Osteoblast (primary cell): Measurements from ENCODE around the gene CFAP45. TPM values are rescaled to one million over a fixed set of nuclear protein-coding genes. Genes with fewer than 3 reads are reported as not detected.
A peak's percentile ranks its signal among the peaks of the same experiment; 100 is the strongest.

ENCODE experiments used
- DNase-seq: peaks from one replicate; pipeline ENCODE4 v3.0.0; 2011; ENCODE audit warnings: low spot score, mixed read lengths; ENCODE audit not compliant: insufficient read length; ENCODE audit errors: missing footprints
- H2AFZ ChIP-seq: 2 replicates; pipeline ENCODE4 v1.6.0; 2011; ENCODE audit warnings: mild to moderate bottlenecking, low read length
- H3K27ac ChIP-seq: 2 replicates; pipeline ENCODE4 v1.5.1; 2011; ENCODE audit warnings: mild to moderate bottlenecking, low read depth, low read length, moderate library complexity
- H3K27me3 ChIP-seq: 2 replicates; pipeline ENCODE4 v1.6.0; 2012; ENCODE audit warnings: mild to moderate bottlenecking, control low read depth, inconsistent platforms, low read length, moderate library complexity; ENCODE audit not compliant: insufficient read depth
- H3K36me3 ChIP-seq: 2 replicates; pipeline ENCODE4 v1.5.1; 2011; ENCODE audit warnings: mild to moderate bottlenecking, low read length, control low read depth, moderate library complexity; ENCODE audit not compliant: insufficient read depth
- H3K4me1 ChIP-seq: 2 replicates; pipeline ENCODE4 v1.5.1; 2011; ENCODE audit warnings: mild to moderate bottlenecking, low read length, control low read depth, moderate library complexity; ENCODE audit not compliant: insufficient read depth
- H3K4me2 ChIP-seq: 2 replicates; pipeline ENCODE4 v1.6.0; 2011; ENCODE audit warnings: mild to moderate bottlenecking, low read length; ENCODE audit not compliant: insufficient read depth
- H3K4me3 ChIP-seq: fragments of 200-600 bp; sonication (generic); 3 replicates; pipeline ENCODE4 v1.5.1; 2012; ENCODE audit warnings: mild to moderate bottlenecking, low read length, inconsistent platforms; ENCODE audit not compliant: insufficient read depth
- H3K79me2 ChIP-seq: 2 replicates; pipeline ENCODE4 v1.6.0; 2012; ENCODE audit warnings: mild to moderate bottlenecking, low read length, control low read depth, inconsistent platforms; ENCODE audit not compliant: insufficient read depth
- H3K9me3 ChIP-seq: 2 replicates; pipeline ENCODE4 v1.5.1; 2011; ENCODE audit warnings: low read depth, low read length, control low read depth
- H4K20me1 ChIP-seq: 2 replicates; pipeline ENCODE4 v1.6.0; 2012; ENCODE audit warnings: mild to moderate bottlenecking, low read length, control low read depth; ENCODE audit not compliant: insufficient read depth
- total RNA-seq: library from RNA; depleted of rRNA; stranded (reverse); fragments of >200 nt; gene quantifications from 2 replicates; pipeline ENCODE4 v1.2.3, GENCODE V29; 2012
- TF ChIP-seq, protein P1 (sequence below): IDR thresholded peaks from 2 replicates; pipeline ENCODE4 v1.5.1; 2011; ENCODE audit warnings: mild to moderate bottlenecking, low read depth, low read length, moderate library complexity; ENCODE audit errors: extremely low read depth

CFAP45 gene
- total RNA-seq, 1 donor: 0.36 TPM

- no peak for DNase-seq
- no peaks in the 10 kb centered on the region for H3K79me2 ChIP-seq
- no peaks in the 10 kb centered on the region for H3K36me3 ChIP-seq
- no peaks in the 10 kb centered on the region for H3K4me1 ChIP-seq
- H3K4me2 ChIP-seq: no peak overlapping the region
- H2AFZ ChIP-seq: no peak overlapping the region
- H4K20me1 ChIP-seq: no peaks in the 10 kb centered on the region
- no peaks in the 10 kb centered on the region for H3K27me3 ChIP-seq
- TF ChIP-seq, protein P1, sequence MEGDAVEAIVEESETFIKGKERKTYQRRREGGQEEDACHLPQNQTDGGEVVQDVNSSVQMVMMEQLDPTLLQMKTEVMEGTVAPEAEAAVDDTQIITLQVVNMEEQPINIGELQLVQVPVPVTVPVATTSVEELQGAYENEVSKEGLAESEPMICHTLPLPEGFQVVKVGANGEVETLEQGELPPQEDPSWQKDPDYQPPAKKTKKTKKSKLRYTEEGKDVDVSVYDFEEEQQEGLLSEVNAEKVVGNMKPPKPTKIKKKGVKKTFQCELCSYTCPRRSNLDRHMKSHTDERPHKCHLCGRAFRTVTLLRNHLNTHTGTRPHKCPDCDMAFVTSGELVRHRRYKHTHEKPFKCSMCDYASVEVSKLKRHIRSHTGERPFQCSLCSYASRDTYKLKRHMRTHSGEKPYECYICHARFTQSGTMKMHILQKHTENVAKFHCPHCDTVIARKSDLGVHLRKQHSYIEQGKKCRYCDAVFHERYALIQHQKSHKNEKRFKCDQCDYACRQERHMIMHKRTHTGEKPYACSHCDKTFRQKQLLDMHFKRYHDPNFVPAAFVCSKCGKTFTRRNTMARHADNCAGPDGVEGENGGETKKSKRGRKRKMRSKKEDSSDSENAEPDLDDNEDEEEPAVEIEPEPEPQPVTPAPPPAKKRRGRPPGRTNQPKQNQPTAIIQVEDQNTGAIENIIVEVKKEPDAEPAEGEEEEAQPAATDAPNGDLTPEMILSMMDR: no peak
- H3K27ac ChIP-seq: no peak overlapping the region
- H3K4me3 ChIP-seq: no peak overlapping the region
- no peaks in the 10 kb centered on the region for H3K9me3 ChIP-seq
Observed at GRCh38 chr1:159861218-159861617, 38.7 kb downstream of the CFAP45 start.

DNA sequence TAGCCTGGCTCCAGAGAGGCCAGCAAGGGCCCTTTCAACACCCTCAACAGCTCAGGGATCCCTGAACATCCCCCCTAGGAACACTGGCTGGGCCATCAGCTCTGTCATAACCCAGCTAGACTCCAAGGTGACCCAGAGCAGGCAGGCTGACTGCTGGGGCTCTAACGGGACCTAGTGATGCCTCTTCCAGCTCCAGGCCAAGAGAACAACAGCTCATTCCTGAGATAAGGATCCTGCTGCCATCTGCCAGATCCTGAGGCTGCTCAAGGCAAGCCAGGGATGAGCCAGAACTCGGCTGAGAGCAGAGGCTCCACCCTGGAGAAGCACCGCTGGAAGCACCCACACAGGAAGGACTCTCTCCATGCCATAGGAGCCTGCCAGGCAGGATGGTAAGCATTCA is 39.5 kb downstream of the CFAP45 start:
- H3K4me1 ChIP-seq: peaks cover under 1% of the 10 kb centered on the region
- no peak overlapping the region for H2AFZ ChIP-seq
- H3K4me3 ChIP-seq: no peak overlapping the region
- H3K36me3 ChIP-seq: no peaks in the 10 kb centered on the region
- no peak overlapping the region for H3K27ac ChIP-seq
- no peaks in the 10 kb centered on the region for H3K79me2 ChIP-seq
- DNase-seq: peak; percentile 92
- no peaks in the 10 kb centered on the region for H3K9me3 ChIP-seq
- TF ChIP-seq, protein P1: no peak
- no peaks in the 10 kb centered on the region for H4K20me1 ChIP-seq
- no peaks in the 10 kb centered on the region for H3K27me3 ChIP-seq
- H3K4me2 ChIP-seq: no peak overlapping the region

DNA sequence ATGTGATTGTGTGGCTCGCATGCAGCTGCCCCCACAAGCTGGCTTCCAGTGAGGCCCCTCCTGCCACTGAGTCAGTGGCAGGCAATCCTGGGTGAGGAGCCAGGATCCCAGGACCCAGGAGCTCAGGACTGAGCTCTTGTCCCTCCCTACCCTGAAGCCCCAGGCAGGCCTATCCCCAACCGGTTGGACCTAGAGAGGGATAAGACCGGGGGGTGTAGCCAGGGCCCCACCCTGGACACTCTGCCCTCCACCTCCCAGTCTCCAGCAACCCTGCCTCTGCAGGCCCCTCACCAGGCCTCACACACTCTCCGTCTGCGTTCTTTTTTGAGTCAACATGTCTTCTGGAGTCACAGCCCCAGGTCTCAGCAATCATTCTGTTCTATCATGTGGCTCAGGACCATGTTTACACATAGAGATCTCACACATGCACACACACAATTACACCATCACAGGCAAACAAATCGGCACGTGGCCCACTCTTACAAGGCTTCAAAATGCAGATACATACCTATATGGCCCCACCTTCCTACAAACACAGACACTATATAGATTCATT is 40.1 kb downstream of the CFAP45 start:
- no peaks in the 10 kb centered on the region for H3K79me2 ChIP-seq
- no peak overlapping the region for H2AFZ ChIP-seq
- no peaks in the 10 kb centered on the region for H3K9me3 ChIP-seq
- TF ChIP-seq, protein P1: no peak
- no peak overlapping the region for H3K4me2 ChIP-seq
- H3K27me3 ChIP-seq: no peaks in the 10 kb centered on the region
- H3K4me3 ChIP-seq: no peak overlapping the region
- peaks cover 6% of the 10 kb centered on the region for H3K4me1 ChIP-seq
- no peaks in the 10 kb centered on the region for H3K36me3 ChIP-seq
- no peak for DNase-seq
- no peaks in the 10 kb centered on the region for H4K20me1 ChIP-seq
- H3K27ac ChIP-seq: no peak overlapping the region

DNA sequence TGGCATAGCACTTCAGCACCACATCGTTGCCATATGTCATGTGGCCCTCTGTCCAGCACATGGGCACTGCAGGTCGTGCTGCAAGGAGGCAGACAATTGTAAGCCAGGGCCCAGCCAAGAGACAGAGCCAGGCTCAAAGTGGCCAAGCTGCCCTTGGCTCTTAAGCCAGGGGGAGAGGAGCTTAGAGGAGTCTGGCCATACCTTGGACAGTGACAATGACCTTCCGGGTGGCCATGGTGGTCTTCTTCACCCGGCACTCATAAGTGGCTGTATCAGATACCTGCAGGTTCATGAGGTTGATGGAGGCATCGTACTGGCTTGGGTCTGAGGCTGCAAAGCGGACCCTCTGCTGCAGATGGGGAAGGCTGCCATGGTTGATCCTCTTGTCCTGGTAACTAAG is 42.1 kb downstream of the CFAP45 start:
- Histone ChIP-seq H3K4me1 (peaks cover 20% of the 10 kb centered on the region), H4K20me1 (no peaks in the 10 kb centered on the region), H3K9me3 (no peaks in the 10 kb centered on the region), H3K79me2 (no peaks in the 10 kb centered on the region), H3K27me3 (no peaks in the 10 kb centered on the region), H2AFZ (no peak overlapping the region), H3K4me2 (no peak overlapping the region), H3K4me3 (no peak overlapping the region), H3K27ac (no peak overlapping the region), H3K36me3 (no peaks in the 10 kb centered on the region)
- no peak for DNase-seq
- TF ChIP-seq, protein P1: no peak
